Fibroblast of gingiva (primary cell): ENCODE data around the gene GPR15.
"Not testable (repeated sequence)": the region's sequence is repeated elsewhere in the genome, so short reads cannot be mapped to it uniquely, and the experiment has no call there.

Experiments used
- DNase-seq: peaks from one replicate; pipeline ENCODE4 v3.0.0-alpha.2; 2011; ENCODE audit warnings: low read depth

The GPR15 gene

DNA sequence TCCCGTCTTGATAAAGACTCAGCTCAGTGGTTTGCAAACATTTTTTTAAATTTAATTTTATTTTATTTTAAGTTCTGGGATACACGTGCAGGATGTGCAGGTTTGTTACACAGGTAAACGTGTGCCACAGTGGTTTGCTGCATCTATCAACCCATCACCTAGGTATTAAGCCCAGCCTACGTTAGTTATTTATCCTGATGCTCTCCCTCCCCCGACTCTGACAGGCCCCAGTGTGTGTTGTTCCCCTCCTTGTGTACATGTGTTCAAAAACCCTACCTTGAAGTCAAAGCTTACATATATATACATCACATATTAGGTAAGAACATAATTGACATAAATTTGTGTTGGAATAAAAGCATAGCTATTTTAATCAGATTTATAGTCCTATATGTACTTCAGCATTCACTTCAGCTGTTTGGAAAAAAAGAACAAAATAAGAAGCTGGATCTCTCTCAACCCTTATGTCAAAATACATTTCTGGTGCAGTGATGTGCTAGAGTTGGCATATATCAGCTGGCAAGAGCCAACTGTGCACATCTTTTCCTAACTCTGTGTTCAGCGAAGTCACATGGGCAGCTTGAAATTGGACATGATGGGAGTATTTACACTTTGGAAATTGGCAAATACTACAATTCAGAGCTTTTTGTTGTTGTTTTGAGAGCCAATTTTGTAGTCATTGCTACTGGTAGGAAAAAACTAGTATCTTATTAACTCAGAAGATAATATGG, 26.5 kb downstream of the GPR15 start:
- DNase-seq: no peak

DNA sequence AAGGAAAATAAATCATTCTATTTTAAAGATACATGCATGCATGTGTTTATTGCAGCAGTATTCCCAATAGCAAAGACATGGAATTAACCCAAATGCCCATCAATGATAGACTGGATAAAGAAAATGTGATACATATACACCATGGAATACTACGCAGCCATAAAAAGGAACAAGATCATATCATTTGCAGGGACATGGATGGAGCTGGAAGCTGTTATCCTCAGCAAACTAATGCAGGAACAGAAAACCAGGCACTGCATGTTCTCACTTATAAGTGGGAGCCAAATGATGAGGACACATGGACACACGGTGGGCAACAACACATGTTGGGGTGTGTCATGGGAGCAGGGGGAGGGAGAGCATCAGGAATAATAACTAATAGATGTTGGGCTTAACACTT, 28.0 kb downstream of the GPR15 start:
- not testable (repeated sequence) for DNase-seq

DNA sequence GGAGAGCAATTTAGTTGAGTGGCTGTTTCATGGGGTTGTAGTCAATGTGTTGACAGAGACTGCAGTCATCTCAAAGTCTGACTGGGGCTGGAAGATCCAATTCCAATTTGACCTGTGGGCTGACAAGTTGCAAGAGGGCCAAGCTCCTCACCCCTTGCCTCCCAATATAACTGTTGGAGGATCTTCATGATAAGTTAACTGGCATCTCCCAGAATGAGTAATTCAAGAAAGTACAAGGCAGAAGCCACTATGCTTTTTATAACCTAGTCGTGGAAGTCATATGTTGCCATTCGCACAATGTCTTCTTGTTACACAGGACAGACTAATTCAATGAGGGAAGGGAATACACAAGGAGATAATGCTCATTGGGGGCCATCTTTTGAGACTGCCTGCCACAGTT, 29.1 kb downstream of the GPR15 start:
- DNase-seq: no peak

DNA sequence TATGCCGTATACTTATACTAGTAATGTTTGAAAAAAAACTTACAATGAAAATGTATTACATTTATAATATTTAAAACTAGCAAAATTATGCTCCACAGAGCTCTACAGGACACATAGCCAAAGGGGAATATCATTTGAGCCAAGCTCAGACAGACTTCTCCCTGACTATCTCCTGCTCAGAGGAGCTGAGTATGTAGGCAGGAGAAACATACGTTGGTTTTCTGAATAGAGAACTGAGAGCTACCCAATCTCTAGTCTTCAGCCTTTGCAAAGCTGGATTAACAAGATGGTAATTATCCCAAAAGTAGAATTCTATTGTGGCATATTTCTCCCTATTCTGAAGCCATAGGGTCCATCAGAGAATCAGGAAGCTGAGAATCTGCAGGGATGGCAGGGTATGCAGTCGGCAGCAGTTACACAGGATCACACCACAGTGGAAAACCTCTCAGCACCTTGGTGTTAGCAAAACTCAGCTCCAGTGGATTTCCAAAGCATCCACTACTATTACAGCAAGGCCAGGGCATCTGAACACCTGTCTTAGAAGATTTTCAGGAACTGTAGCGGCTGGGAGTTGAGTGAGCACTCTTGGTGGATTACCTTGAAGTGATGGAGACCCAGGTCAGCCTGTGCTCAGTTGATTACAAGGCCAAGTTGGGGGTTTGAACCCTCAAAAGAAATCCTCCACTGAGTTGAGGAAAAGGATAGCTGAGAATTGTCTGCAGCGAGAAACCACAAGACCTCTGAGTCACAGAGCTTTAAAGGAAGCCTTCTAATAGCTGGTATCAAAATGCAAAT, 30.1 kb downstream of the GPR15 start:
- DNase-seq: no peak

DNA sequence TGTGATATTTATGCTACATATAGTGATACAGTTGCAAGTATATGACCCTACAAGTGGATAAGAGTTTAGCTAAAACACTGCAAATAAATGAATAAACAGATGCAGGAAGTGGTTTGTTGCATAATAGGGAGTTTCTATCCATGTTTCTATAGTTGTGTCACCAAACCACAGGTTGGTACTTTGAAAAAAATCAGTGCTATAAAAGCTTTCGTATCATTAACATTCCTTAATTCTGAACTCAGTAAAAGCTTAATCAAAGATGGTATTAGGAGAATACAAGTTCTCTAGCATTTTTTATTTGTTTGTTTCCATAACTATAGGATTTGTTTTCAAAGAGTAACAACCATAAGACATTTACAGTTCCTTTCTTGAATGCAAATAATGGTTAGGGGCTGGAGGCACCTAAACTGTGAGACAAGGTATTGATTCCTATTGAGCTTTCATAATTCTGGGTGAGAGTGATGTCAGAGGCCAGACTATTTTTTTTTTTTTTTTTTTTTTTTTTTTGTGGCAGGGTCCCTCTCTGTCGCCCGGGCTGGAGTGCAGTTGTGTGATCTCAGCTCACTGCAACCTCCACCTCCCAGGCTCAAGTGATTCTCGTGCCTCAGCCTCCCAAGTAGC, 32.0 kb downstream of the GPR15 start:
- DNase-seq: peak; percentile 9

DNA sequence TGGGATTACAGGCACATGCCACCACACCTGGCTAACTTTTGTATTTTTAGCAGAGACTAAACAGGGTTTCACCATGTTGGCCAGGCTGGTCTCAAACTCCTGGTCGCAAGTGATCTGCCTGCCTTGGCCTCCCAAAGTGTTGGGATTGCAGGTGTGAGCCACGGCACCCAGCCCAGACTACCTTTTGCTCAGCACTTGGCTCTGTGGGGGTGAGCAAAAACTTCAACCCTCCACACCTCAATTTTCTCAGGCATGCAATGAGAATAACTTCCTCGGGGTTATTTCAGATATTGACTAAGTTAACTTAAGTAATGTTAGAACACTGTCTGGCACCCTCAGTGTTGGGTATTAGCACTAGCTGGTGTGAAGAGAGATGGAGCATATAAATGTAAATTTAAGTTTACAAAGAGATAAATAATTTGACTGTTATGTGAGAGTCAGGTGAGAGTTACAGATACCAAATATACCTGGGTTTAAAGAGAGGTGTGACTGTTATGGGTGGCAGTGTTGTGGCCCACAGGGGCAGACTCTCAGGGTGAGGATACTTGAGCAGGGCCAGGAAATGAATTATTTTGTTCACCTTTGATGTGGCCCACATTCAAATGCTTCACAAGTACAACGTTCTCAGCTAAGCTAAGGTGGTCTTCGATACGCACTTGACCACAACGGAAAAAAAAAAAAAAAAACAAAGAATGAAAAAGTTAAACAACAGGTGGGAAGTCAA, 32.7 kb downstream of the GPR15 start:
- DNase-seq: no peak

DNA sequence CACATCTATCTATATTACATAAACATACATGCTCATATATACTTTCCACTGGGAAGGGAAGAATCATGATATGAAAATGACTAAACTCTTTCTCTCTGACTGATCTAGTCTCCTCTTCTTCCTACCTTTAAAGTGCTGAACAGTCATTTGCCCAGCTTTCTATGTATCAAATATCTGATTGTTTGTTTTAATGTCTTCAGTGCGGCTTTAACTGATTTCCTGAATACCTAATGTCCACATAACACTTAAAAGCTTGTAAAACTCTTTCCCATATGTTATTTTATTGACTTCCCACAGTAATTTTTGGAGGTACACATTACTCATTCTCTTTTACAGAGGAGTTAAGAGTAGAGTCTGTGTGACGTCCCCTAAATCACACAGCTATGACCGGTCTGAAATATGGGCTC, 33.5 kb downstream of the GPR15 start:
- no peak for DNase-seq

DNA sequence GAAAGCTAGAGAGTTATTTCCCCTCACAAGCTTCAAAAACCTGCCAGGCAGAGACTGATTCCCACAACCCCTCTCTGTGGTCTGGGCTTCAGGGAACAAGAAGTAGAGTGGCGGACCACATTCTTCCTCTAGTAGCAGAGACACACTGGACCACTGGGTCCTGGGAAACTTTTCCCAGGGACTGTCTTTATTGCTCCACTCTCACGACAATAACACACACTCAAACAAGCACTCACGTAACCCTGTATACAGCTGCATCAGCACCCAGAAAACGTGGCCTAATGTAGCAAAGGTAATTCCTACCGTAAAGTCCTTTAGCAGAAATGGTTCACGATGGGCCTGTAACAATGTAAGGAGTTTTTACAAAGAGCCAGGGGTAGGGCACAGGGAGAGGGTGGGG, 34.1 kb downstream of the GPR15 start:
- no peak for DNase-seq

DNA sequence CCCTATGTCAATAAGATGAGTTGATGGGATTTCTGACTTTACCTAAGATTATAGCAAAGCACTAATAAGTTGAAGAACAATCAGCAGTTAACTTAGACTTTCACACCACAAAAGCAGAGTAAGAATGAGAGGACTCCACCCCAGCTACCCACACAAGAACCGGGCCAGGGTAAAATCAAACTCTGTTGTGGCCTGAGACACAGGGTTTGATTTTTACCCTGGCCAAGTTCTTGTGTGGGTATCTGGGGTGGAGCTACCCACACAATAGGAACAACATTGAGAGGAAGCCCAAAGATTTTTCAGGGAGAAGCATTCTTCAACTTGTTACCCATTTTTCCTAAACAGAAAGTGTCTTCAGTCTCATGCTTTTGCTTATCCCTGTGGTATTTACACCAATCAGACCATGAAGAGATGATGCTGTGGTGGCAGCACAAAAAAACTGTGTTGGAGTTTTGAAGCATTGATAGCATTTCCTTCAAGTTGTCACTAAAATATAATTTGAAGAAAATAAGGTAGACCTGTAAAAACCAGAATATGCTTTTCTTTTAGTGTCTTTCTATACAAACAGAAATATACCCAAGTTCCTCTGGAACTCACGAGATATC, 36.0 kb downstream of the GPR15 start:
- DNase-seq: no peak

DNA sequence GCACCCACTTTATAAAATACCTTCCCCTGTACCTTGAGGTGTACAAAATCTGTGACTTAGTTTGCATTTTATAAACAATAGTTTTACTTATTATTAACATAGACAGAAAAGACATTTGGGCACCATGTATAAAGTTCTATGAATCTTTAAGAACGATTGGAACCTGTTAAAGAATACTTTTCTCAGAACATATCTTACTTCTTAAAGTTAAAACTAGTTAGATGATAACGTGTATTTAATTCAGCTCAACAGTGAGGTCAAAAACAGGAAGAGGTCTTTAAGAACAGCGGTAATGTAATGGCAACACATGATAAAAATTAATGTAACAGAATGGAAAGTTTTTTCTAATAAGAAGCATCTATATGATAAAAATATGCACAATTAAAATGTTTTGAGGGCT, 36.6 kb downstream of the GPR15 start:
- DNase-seq: no peak

DNA sequence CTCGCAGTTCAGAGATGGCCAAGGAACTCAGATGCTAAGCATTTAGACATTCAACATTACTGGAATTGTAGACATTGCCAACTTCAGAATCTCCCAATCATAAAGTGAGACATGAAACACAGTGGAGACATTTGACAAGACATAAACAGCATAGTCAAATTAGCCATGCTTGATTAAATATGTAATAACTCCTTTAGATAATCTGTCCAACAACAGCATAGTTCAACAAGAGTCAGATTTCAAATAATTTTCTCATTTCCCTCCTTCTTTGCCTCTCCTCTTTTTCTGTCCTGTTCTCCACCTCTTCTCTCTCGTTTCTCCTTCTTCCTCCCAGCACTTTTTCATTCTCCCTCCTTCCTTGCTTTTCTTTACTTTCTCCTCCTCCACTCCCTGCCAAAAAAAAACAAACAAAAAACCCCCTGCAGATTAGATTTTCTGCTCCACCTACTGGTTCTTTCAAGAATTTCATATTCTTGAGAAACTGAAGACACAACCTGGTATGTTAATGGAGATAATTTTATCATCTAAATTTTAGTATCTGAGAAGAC, 41.5 kb downstream of the GPR15 start:
- no peak for DNase-seq

DNA sequence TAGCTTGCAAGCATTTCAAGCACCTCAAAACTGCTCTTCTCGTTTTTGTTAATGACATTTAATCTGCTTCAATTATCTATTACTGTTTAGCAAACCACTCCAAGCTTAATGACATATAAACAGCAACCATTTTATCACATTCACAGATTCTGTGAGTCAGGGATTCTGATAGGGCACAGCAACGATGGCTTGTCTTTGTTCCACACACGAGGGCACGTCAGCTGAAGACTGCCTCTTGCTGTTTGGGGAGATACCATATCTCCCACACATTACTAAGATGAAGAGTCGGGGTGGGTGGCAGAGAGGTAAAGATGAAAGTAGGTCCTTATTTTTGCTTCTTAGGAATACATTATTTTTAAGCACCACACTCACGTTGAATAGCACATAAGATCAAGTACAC, 42.4 kb downstream of the GPR15 start:
- DNase-seq: no peak

DNA sequence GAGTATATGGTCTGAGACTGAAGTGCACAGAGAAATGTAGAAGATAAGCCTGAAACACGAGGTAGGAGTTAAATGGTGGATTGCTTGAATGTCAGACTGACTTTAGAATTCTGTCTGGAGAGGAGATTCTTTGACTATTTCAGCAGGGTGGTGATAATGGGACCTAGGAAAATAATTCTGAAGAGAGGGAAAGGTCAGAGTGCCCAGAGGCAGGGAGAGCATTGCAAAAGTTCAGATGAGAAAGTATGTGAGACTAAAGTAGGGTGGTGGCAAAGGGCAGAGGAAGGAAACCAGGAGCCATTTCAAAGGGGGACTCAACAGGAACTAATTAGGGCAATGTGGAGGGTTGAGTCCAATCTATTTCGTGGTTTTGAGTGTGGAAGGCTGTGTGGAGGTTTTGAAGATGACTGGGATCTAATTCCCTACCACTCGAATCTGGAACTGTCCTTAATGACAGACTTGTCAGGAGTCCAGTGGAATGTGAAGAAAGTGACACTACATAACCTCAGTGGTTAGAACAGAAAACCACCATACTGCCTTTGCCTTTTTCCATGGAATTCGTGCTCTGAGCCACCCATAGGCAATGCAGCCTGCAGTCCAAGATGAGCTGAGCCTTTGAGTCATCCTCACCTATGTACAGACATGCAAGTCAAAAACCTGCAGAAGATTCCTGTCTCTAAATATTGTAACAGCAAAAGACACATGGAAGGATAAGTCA, 45.6 kb downstream of the GPR15 start:
- DNase-seq: peak; percentile 58

DNA sequence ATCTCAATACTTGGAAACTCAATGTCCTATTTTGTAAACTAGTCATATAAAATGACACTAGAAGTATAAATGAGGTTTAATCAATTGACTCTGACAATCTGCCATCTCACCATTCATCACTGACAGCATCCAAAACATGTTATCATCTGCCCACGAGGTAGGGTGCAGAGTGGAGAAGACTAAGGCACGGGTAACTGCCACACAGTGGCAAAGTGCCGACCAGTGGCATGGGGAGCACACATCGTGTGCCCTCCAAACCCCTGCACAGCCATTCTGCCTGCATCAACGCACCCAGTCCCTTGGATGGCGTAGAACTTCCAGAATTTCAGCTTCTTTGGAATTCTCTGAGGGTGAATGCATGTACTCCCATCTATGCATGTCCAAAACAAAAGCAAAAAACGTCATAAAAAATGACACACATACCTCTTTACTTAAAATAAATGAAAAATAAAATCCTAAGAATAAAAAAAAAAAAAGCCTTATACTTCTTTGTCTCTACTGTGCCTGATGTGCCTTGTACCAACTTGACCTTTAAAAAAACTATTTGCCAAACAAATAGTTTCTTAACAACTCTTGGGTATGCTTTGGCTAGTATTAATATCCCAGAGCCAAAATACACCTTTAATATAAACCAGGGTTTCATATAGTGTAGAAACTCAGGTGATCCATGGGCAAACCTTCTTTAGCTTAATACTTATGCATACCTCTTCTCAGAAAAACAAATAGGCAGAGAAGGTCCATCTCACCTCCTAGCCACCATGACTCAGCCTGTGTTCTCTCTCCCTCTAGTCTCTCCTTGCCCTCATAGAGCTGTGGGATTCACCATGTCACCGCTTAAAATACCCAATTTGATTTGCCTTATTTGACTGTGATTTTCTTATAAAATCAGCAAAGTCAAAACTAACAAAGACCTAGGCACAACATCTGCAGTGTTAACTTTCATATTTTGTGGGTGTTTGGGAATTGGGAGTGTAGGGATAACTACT, 48.9 kb downstream of the GPR15 start:
- no peak for DNase-seq

DNA sequence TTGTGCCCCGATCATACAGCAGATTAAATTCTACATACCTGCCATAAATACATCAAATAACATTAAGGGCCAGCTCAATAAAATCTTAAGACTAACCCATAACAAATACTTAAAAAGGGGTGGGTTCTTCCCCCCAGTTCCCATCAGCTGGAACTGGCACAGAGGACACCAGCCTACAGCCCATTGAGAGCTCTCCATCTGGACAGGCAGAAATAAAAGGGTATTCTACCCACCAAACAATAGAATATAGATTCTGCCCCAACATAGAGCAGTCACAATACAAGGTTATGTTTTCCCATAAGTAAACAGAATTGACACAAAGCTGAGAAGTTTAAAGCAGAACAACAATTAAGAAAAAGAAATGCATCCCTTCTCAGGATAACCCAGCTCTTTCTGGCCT, 49.7 kb downstream of the GPR15 start:
- no peak for DNase-seq

DNA sequence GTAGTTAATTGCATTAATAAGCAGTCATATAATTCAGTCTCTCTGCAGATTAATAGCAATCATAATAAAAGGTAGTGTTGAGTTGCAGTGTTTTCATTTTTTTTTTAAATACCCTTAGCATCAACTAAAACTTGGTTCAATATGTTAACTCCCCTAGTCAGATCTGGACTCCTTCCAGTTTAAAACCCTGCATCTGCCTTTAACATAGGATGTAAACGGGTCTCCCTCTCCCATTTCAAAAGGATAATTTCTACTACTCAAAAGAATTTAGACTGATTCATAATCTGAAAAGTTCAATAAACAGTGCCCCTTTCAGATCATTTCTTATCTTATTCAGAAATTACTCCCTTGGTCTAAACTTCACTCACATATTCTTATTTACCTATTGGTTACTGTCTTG, 50.3 kb downstream of the GPR15 start:
- DNase-seq: no peak

DNA sequence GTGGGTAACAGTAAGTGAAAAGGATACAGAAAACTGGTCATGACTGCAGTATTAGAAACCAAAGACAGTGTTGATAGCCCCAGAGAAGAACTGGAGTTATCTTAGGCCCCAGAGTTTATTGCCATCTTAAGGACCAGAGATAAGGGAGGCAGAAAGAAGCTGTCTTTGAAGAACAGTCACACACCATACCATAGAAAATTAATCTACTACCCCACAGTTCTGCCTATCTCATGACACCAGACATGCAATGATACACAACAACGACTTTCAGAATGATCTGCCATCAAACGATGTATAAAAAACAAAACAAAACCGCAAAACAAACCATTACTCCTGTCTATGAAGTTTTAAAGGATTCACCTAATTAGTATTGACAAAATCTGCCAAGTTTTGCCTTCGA, 52.0 kb downstream of the GPR15 start:
- DNase-seq: no peak
